HG03066 (cell line): ENCODE data around the gene PBLD.

Experiments
- ATAC-seq: cut with Tn5 transposase; IDR thresholded peaks from one replicate; pipeline ENCODE4 v1.9.1; 2021; ENCODE audit warnings: low read depth; ENCODE audit not compliant: unreplicated experiment

The PBLD gene

DNA sequence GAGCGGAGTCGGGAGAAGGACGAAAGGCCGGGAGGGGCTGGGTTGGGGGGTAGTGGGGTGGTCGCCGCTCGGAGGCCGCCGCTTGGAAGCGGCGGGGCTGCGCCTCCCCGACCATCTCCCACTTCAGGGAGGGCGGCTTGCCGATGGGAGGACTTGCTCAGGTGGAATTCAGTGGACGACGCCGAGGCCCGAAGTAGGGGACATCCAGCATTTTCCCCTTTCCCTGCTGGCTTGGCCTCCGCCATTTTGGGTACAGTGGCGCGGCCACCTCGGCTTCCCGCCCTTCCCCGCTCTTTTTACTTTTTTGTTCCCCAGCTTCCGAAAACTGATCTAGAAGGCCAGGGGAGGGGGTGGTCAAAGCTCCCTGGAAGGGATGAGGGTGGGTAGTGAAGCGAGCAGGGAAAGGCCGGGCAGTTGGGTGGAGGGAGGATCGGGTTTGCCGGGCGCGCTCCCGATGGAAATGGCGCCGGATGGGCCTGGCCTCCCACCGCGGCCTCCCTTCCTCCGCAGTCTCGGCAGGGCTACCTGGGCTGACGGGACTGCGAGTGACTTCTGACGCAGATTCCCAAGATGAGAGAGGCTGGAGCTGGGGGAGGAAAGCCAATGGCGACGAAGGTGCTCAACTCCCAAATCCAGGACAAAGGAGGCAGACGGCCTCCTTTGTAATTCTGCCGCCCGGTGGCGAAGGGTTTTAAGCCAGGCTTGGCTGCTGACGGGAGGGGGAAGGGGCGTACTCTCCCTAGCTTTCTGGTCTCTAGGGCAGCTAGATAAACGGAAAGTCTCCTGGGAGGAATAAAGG lies at the start of gene PBLD:
PBLD (minus strand) TSS at position 670 of the 799 bp plus-strand sequence. CDS start 26,084 bp downstream, outside the sequence.
- ATAC-seq = peak; percentile 22

DNA sequence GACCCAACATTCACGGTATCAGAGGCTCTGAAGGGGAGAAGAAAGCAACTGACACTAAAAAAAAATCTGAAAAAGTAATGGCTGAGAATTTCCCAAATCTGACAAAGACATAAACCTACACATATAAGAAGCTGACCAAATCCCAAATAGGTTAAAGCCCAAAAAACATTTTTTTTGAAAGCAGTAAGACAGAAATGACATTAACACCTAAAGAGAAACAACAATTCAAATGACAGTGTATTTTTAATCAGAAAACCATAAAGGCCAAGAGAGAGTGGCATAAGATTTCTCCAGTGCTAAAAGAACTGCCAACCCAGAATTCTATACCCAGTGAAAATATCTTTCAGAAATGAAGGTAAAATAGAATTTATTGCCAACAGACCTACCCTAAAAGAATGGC lies 38.9 kb upstream of the PBLD start:
- no peak for ATAC-seq

DNA sequence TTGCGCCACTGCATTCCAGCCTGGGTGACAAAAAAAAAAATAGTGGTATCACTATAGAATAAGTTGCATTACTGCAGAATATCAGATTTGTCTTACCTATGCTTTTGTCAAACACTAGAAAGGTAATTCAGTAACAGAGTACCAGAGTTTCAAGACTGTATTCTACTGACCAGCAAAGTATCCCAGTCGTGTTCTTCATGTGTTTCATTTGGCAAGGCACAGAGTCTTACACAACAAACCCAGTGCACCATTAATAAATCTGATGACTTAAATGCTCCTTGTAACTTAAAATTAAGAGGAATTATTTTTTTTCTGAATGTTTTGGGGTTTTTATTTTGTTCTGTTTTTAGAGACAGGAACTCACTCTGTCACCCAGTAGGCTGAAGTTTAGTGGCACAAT lies 34.4 kb upstream of the PBLD start:
- ATAC-seq = no peak

DNA sequence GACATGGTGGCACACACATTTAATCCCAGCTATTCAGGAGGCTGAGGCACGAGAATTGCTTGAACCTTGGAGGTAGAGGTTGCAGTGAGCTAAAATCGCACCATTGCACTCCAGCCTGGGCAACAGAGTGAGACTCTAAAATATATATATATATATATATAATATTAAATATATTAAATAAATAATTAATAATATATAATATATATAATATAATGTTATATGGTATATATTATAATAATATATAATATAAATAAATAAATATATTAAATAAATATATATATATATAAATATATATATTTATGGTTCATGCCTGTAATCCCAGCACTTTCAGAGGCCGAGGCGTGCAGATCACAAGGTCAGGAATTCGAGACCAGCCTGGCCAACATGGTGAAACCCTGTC lies 33.9 kb upstream of the PBLD start:
- no peak for ATAC-seq

DNA sequence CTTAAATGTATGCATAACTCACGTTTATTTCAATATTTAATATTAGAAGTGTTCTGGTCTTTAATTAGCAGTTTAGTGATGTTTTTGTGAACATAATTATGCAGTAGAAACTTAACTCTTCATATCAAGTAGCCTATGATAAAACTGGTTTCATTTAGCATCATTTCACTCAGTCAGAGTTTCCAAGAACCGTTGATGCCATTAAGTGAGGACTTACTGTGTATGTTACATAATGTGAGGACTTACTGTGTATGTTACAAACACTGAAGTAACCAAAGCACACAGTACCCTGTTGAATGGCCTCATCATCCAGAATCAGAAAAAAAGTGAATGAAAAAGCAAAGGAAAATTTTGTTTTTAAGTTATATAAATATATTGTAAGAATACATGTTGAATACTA lies 32.9 kb upstream of the PBLD start:
- ATAC-seq = no peak

DNA sequence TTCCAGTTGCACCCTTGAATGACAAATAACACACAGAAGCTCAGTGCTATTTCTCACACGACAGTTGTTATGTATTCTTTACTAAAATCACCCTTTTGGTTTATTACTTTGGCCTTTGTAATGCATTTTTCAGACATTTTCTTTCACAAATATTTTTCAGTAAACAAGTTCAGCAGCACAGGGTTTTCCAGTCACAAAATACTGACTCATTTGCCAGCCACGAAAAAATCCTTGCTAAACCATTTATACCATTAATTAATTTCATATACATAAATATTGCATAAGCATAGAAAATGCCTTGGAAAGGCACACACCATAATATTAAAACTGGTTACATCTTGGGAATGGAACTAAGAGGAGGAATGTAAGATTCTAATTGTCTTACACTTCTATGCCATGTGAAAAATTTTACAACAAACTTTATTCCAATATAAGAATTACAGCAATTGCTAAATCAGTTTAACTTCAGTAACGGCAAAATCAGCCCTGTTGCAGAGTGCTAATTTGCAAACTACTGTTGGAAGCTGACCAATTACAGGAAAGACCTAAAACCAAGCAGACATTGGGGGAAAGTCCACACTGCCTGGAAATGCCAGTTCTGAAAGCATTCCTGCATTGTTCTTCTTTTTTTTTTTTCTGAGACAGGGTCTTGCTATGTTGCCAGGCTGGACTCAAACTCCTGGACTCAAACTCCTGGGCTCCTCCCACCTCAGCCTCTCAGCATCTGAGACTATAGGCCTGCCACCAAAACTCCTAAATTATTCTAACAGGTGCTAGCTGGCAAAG lies 31.6 kb upstream of the PBLD start:
- ATAC-seq = no peak

DNA sequence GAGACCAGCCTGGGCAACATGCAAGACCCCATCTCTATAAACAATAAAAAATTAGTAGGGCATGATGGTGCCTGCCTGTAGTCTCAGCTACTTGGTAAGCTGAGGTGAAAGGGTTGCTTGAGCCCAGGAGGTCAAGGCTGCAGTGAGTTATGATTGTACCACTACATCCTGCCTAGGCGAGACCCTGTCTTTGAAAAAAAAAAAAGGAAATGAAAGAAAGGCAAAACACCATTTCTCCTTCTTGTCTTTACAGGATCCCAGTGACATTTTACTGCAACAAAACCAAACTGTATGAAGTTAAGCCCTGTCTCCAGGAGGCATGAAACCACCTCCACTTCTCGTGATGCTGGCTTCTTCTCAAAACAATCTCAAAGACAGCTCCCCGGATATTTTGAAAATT lies 29.9 kb upstream of the PBLD start:
- no peak for ATAC-seq

DNA sequence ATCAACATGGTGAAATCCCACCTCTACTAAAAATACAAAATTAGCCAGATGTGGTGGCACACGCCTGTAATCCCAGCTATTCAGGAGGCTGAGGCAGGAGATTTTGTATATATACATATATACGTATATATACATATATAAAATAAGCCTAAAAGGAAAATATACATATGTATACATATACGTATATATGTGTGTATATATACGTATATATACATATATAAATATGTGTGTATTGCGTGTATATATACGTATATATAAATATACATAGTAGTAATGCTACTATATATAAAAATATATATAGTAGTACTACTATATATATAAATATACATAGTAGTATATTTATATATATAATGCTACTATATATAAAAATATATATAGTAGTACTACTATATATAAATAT lies 26.5 kb upstream of the PBLD start:
- ATAC-seq = no peak

DNA sequence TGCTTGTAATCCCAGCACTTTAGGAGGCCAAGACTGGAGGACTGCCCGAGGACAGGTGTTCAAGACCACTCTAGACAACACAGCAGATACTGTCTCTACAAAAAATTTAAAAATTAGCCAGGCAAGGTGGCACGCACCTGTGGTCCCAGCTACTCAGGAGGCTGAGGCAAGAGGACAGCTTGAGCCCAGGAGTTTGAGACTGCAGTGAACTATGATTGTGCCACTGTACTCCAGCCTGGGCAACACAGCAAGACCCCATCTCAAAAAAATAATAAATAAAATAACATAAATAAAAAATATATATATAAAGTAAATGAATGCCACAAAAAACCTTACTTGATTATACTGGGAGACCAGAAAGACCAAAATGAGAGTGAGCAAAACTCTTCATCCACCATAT lies 20.8 kb upstream of the PBLD start:
- ATAC-seq = no peak

DNA sequence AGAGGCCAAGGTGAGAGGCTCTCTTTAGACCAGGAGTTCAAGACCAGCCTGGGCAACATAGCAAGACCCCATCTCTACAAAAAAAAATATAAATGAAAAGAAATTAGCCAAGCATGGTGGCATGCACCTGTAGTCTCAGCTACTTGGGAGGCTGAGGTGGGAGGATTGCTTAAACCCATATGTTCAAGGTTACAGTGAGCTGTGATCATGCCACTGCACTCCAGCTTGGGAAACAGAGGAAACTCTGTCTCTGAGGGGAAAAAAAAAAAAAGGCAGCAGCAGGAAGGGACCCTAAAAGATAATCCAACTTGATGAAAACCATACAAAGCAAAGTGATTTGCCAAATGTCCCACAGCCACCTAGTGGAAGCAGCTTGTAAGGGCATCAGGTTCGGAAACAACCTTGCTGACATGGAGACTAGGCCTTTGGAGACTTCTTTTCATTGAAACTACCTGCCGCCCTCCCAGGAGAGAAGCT lies 15.6 kb upstream of the PBLD start:
- ATAC-seq = peak; percentile 59

DNA sequence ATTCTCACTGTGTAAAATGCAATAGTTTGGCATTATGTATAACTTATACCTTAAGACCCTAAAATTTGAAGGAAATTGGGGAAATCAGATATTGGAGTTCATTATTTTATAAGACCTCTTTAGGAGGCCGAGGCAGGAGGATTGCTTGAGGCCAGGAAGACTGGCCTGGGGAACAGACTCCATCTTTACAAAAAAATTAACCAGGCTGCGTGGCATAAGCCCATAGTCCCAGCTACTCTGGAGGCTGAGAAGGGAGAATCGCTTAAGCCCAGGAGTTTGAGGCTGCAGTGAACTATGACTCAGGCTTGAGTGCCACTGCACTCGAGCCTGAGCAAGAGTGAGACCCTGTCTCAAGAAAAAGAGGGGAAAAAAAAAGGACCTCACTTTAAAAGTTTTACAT lies 14.0 kb upstream of the PBLD start:
- no peak for ATAC-seq

DNA sequence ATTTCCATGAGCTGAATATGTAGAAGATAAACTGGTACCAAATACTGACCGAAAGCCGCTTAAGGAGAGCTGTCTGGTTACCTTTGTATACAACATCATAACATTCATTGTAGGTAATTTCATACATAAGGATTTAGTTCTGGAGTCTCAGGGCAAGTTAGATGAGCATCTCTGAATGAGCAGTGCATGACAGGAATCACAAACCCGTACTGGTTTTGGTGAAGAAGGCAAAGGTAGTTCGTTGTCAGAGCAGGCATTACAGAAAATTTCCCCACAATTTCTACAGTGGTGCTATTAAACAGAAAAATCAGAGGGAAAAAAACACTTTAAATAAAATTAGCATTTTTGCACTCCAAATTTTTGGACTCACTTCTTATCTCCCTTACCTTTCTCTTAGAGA lies 12.9 kb upstream of the PBLD start:
- ATAC-seq = no peak

DNA sequence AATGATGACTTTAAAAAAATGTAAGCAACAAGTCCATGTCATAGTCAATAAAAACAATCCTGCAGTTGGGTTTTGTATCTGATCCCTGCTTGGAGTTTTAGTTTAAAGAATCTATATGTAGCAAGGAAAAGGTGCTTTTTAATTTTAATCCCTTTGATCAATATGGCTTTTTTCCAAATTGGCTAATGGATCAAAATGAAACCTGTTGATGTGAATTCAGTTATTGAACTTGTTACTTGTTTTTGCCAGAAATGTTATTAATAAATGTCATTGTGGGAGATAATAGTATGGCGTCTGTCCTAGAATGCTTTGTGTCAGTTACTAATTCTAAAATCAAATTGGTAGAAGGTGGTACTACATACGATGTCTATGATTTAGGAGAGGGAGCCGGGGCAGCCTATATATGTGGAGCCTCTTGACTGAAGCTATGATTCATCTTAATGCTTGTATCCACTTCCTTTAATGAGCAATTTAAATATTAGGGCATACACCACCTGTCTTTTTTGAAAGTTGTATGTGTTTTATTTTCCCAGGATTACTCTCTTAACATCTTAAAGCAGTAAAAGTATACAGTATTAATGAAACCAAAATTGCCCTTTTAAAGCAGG lies 10.3 kb upstream of the PBLD start:
- no peak for ATAC-seq

DNA sequence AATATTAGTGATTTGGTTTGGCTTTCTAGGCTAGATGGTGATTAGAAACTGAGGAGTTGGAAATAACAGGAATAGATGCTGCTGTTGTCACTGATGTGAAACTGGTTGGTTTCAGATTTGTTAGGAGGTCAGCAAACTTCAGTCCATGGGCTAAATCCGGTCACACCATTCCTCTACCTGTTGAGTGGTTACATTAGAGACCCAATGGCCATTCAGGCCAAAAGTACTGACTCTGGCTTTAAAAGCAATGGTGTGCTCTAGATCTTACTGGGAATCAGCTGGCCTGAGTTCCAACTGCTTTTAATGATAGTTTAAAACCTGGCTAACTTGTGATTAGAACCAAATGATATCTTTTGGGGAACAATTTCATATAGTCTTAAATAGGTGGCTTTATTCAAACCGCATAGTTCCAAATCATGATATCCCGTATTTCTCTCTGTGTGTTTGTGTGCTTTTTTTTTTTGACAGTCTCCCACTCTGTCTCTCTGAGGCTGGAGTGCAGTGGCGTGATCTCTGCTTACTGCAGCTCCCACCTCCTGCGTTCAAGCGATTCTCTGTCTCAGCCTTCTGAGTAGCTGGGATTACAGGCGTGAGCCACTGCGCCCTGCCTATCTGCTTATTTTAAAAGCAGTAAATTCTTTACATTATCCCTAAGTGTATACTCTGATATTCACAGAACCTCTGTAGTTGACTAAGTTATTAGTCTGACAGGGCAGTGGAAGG lies 7.8 kb upstream of the PBLD start:
- ATAC-seq = no peak

DNA sequence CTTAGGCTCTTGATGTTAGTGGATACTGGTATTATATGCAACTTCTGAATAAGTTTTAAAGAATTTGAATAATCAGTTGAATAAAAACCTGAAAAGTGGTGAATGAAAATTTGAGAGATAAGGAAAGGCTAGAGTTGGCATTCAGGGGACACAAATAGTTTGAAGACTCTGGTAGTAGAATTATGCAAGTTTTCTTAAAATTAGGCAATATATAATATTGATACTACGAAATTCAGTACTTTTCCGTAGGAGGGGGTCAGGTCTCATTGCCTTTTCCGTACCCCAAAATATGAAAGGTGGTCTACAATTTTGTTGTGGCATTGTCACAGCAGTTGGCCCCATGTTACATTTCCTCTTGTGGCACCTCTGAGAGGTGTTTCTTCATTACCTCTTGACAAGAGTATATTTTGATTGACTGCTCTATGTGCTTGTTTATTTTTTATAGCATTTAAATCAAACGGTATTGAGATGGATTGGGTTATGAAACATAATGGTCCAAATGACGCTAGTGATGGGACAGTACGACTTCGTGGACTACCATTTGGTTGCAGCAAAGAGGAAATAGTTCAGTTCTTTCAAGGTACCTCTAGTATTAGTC lies 4.1 kb upstream of the PBLD start:
- ATAC-seq = no peak

DNA sequence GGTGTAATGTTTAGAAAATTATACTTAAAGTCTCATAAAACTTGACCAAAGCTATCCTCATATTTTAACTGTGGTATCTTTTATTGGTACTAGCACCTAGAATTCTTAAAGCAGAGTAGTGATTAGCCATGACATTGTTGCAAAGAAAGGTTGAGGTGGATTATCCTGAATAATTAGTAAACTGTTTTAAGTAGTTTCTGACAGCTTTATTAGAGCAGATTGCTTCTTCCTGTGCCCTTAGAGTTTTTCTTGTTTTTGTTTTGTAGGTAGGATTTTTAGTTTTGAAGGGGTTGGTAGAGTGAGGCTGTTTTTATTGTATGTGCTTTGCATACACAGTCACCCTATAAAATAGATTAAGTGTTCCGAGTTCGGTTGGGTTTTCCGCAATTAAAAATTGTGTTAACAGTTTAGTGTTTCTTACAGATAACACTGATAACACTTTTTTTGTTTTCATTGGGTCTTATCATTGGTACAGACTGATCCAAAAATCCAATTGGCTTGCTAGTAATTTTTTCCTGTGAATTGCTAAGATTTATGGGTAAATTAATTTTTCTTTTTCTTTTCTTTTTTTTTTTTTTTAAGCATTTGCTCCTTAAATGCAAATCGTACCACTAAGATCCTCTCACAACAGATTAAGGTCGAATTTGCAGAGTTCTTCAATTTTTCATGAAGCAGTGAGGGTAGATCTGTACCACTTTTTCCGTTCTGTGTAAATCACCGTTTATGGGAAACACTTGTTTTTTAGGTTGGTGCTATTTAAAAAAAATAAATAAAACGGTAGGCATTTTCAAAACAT lies 2.1 kb upstream of the PBLD start:
- no peak for ATAC-seq

DNA sequence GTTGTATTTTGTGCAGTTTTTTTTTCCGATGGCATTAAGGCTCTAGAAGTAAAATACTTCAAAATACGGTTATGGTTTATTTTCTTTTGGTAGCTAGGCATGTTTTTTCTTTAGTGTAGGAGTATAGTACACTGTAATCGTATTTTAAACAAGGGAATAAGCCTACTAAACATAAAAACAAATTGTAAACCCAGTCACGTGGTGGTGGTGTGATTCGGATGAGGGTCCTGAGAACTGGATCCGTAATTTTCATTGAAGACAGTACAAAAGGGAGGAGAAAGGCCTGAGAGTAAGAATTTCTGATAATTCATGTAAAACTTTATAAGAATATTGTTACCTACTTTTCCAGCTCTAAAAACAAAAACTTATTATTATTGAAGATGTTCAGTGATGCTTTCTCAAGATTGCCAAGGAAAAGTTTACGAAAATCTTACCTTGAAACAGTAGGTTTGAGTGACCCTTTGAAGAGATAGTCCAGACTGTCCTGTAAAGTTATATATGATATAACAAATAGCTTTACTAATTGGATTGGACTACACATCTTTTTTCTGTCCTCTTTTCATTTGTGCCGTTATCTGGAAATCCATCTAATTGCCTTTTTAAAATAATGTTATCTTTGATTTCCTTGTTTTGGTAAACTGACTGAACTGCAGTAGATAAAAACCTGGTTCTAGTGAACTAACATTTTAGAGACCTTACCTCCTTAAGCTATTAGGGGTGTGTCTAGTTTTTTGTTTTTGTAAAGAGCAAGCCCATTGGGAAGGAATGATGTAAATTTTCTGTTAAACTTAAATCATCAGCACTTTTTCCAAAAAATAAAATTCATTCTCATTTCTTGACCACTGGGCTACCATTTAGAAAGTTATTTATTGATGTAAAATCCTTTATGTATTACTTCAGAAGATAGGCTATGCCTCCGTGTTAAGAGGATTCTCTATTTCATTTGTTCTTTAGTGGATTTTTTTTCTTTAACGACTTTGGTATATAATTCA lies 1.0 kb upstream of the PBLD start:
- no peak for ATAC-seq

DNA sequence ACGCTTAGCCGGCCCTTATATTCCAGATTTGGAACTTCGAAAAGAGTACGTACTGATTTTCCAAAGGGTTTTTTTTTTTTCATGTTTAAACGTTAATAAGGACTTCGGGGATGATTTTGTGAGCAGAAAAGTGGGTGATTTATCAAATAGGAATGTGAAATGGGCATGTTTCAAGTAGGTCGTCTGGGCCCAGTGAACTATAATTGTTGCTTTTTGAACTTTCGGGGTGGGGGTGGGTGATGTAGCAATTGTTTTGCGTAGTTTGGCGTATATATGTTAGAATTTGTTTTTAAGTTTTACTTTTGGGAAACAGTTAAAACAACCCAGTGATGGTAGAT lies 299 bp upstream of the PBLD start:
- ATAC-seq = no peak
